Measurements from ENCODE around the gene RASA3.

Gene RASA3

GRCh38 chr13:114015969-114016295, 116.5 kb downstream of the RASA3 start:
- TF ChIP-seq CTCF (IDR thresholded peaks at IDR 0.05; ENCODE audit: low read depth, low read length) = no peak
- H3K4me3 ChIP-seq (ENCODE audit: low read depth, low read length) = no peak overlapping the region

GRCh38 chr13:114015111-114015968, 117.1 kb downstream of the RASA3 start:
- H3K4me3 ChIP-seq (ENCODE audit: low read depth, low read length) = no peak overlapping the region
- TF ChIP-seq CTCF (IDR thresholded peaks at IDR 0.05; ENCODE audit: low read depth, low read length) = no peak

GRCh38 chr13:114013952-114014629, 118.3 kb downstream of the RASA3 start:
- no peak for TF ChIP-seq CTCF (IDR thresholded peaks at IDR 0.05; ENCODE audit: low read depth, low read length)

GRCh38 chr13:114013336-114013735, 119.1 kb downstream of the RASA3 start:
- no peak overlapping the region for H3K4me3 ChIP-seq (ENCODE audit: low read depth, low read length)
- no peak for TF ChIP-seq CTCF (IDR thresholded peaks at IDR 0.05; ENCODE audit: low read depth, low read length)

More at GRCh38 chr13:114013952-114014629, 118.3 kb downstream of the RASA3 start:
- no peak overlapping the region for H3K4me3 ChIP-seq (ENCODE audit: low read depth, low read length)

GRCh38 chr13:114012921-114013320, 119.5 kb downstream of the RASA3 start:
- TF ChIP-seq CTCF (IDR thresholded peaks at IDR 0.05; ENCODE audit: low read depth, low read length) = no peak
- no peak overlapping the region for H3K4me3 ChIP-seq (ENCODE audit: low read depth, low read length)

- no peak for TF ChIP-seq CTCF (IDR thresholded peaks at IDR 0.05; ENCODE audit: low read depth, low read length)
- H3K4me3 ChIP-seq (ENCODE audit: low read depth, low read length) = no peak overlapping the region
These were observed 120.3 kb downstream of the RASA3 start for GRCh38 chr13:114012141-114012540.

GRCh38 chr13:114011226-114011625, 121.2 kb downstream of the RASA3 start:
- no peak overlapping the region for H3K4me3 ChIP-seq (ENCODE audit: low read depth, low read length)
- TF ChIP-seq CTCF (IDR thresholded peaks at IDR 0.05; ENCODE audit: low read depth, low read length) = no peak
